ENCODE measurements around the gene USH1G.

USH1G gene

GRCh38 chr17:74949455-74950115 lies 26.5 kb upstream of the USH1G start:
- ChIA-PET POLR2A (interaction anchor here (2.6 kb wide), 1 partner anchor 77 kb away, joined by 6 read pairs; the partner anchor contains the start of gene FDXR), CTCF (interaction anchor here (1.2 to 3.7 kb wide), 3 partner anchors 8 to 27 kb away, joined by 3 to 25 read pairs (median 14); no protein-coding TSS in a partner anchor)
- no peak for TF ChIP-seq TARDBP (IDR thresholded peaks at IDR 0.05)
- TF ChIP-seq HDGF (IDR thresholded peaks at IDR 0.05; ENCODE audit: borderline replicate concordance), result no peak
- no peak for TF ChIP-seq BHLHE40 (IDR thresholded peaks at IDR 0.05; ENCODE audit: borderline replicate concordance)
- TF ChIP-seq ZNF384 (IDR thresholded peaks at IDR 0.05), result no peak
- no peak for TF ChIP-seq FOXA1 (IDR thresholded peaks at IDR 0.05)
- TF ChIP-seq NFRKB (IDR thresholded peaks at IDR 0.05), result no peak
- no peak for TF ChIP-seq SUZ12 (IDR thresholded peaks at IDR 0.05)
- no peak for TF ChIP-seq PKNOX1 (IDR thresholded peaks at IDR 0.05)
- TF ChIP-seq LEF1 (IDR thresholded peaks at IDR 0.05; ENCODE audit: borderline replicate concordance), result no peak
- no peak for TF ChIP-seq FOXK2 (IDR thresholded peaks at IDR 0.05)
- no peak for DNase-seq (ENCODE audit: extremely low spot score)

GRCh38 chr17:74947041-74947754 lies 24.1 kb upstream of the USH1G start:
- DNase-seq (ENCODE audit: extremely low spot score), result no peak
- ChIA-PET CTCF (interaction anchor here (3.7 kb wide), 1 partner anchor 11 kb away, joined by 25 read pairs; no protein-coding TSS in a partner anchor), POLR2A (no interaction called here)
- TF ChIP-seq BHLHE40 (IDR thresholded peaks at IDR 0.05; ENCODE audit: borderline replicate concordance) (no peak), SP1 (IDR thresholded peaks at IDR 0.05) (no peak), CTBP1 (IDR thresholded peaks at IDR 0.05; ENCODE audit: borderline replicate concordance) (no peak), FOXA1 (IDR thresholded peaks at IDR 0.05) (no peak), LEF1 (IDR thresholded peaks at IDR 0.05; ENCODE audit: borderline replicate concordance) (no peak), PKNOX1 (IDR thresholded peaks at IDR 0.05) (no peak), FOXM1 (IDR thresholded peaks at IDR 0.05; ENCODE audit: borderline replicate concordance) (no peak), NFRKB (IDR thresholded peaks at IDR 0.05) (no peak), TARDBP (IDR thresholded peaks at IDR 0.05) (no peak), FOXK2 (IDR thresholded peaks at IDR 0.05) (no peak), HDGF (IDR thresholded peaks at IDR 0.05; ENCODE audit: borderline replicate concordance) (no peak), ELF4 (IDR thresholded peaks at IDR 0.05) (no peak), ARNT (IDR thresholded peaks at IDR 0.05) (no peak), SUZ12 (IDR thresholded peaks at IDR 0.05) (no peak), ZNF384 (IDR thresholded peaks at IDR 0.05) (no peak), L3MBTL2 (conservative IDR thresholded peaks at IDR 0.05) (no peak)

GRCh38 chr17:74946641-74947040 lies 23.6 kb upstream of the USH1G start:
- ChIA-PET POLR2A (no interaction called here), CTCF (interaction anchor here (3.7 kb wide), 1 partner anchor 11 kb away, joined by 25 read pairs; no protein-coding TSS in a partner anchor)
- TF ChIP-seq FOXA1 (IDR thresholded peaks at IDR 0.05) (no peak), PKNOX1 (IDR thresholded peaks at IDR 0.05) (no peak), ARNT (IDR thresholded peaks at IDR 0.05) (no peak), LEF1 (IDR thresholded peaks at IDR 0.05; ENCODE audit: borderline replicate concordance) (no peak), SUZ12 (IDR thresholded peaks at IDR 0.05) (no peak), HDGF (IDR thresholded peaks at IDR 0.05; ENCODE audit: borderline replicate concordance) (no peak), SP1 (IDR thresholded peaks at IDR 0.05) (no peak), BHLHE40 (IDR thresholded peaks at IDR 0.05; ENCODE audit: borderline replicate concordance) (no peak), L3MBTL2 (conservative IDR thresholded peaks at IDR 0.05) (no peak), ELF4 (IDR thresholded peaks at IDR 0.05) (no peak), TARDBP (IDR thresholded peaks at IDR 0.05) (no peak), NFRKB (IDR thresholded peaks at IDR 0.05) (no peak), CTBP1 (IDR thresholded peaks at IDR 0.05; ENCODE audit: borderline replicate concordance) (no peak), FOXK2 (IDR thresholded peaks at IDR 0.05) (no peak), ZNF384 (IDR thresholded peaks at IDR 0.05) (no peak), FOXM1 (IDR thresholded peaks at IDR 0.05; ENCODE audit: borderline replicate concordance) (no peak)
- no peak for DNase-seq (ENCODE audit: extremely low spot score)

GRCh38 chr17:74945543-74945942 lies 22.5 kb upstream of the USH1G start:
- ChIA-PET CTCF (interaction anchor here (0.8 to 1.0 kb wide), 3 partner anchors 12 to 40 kb away, joined by 3 to 6 read pairs (median 5); no protein-coding TSS in a partner anchor), POLR2A (no interaction called here)
- no peak for DNase-seq (ENCODE audit: extremely low spot score)
- TF ChIP-seq SUZ12 (IDR thresholded peaks at IDR 0.05) (no peak), SP1 (IDR thresholded peaks at IDR 0.05) (no peak), LEF1 (IDR thresholded peaks at IDR 0.05; ENCODE audit: borderline replicate concordance) (no peak), PKNOX1 (IDR thresholded peaks at IDR 0.05) (no peak), CTBP1 (IDR thresholded peaks at IDR 0.05; ENCODE audit: borderline replicate concordance) (no peak)

- DNase-seq (ENCODE audit: extremely low spot score), result no peak
- CTCF ChIA-PET, result no interaction called here
- POLR2A ChIA-PET, result no interaction called here
- no peak for TF ChIP-seq TARDBP (IDR thresholded peaks at IDR 0.05)
- TF ChIP-seq ELF4 (IDR thresholded peaks at IDR 0.05), result no peak
- TF ChIP-seq SP1 (IDR thresholded peaks at IDR 0.05), result no peak
- no peak for TF ChIP-seq BHLHE40 (IDR thresholded peaks at IDR 0.05; ENCODE audit: borderline replicate concordance)
- no peak for TF ChIP-seq LEF1 (IDR thresholded peaks at IDR 0.05; ENCODE audit: borderline replicate concordance)
- TF ChIP-seq PKNOX1 (IDR thresholded peaks at IDR 0.05), result no peak
- no peak for TF ChIP-seq HDGF (IDR thresholded peaks at IDR 0.05; ENCODE audit: borderline replicate concordance)
- no peak for TF ChIP-seq FOXM1 (IDR thresholded peaks at IDR 0.05; ENCODE audit: borderline replicate concordance)
These were observed 20.9 kb upstream of the USH1G start for GRCh38 chr17:74943808-74944522.
